Loucy (cell line): ENCODE data around the gene SELENOO.

Experiments used
- H2AFZ ChIP-seq: fragments of 200-600 bp; sonication (generic); 2 replicates; pipeline ENCODE4 v1.6.0; 2016; ENCODE audit warnings: antibody characterized with exemption, mild to moderate bottlenecking, low read length, moderate library complexity
- H3F3A ChIP-seq: fragments of 200-600 bp; 2 replicates; pipeline ENCODE4 v1.6.0; 2016; ENCODE audit warnings: antibody characterized with exemption, low read depth, mild to moderate bottlenecking
- H3K27me3 ChIP-seq: fragments of 200-600 bp; sonication (generic); 2 replicates; pipeline ENCODE4 v1.6.1; 2014; ENCODE audit warnings: low read length, mild to moderate bottlenecking; ENCODE audit not compliant: insufficient read depth, poor library complexity, severe bottlenecking
- H3K36me3 ChIP-seq: fragments of 200-600 bp; sonication (generic); 2 replicates; pipeline ENCODE4 v1.6.1; 2016; ENCODE audit warnings: low read length; ENCODE audit not compliant: insufficient read depth
- H3K4me1 ChIP-seq: fragments of 200-600 bp; sonication (generic); 2 replicates; pipeline ENCODE4 v1.5.1; 2014; ENCODE audit warnings: low read length, mild to moderate bottlenecking; ENCODE audit not compliant: insufficient read depth, poor library complexity, severe bottlenecking
- H3K4me2 ChIP-seq: fragments of 200-600 bp; sonication (generic); 2 replicates; pipeline ENCODE4 v1.6.0; 2014; ENCODE audit warnings: antibody characterized with exemption, low read length, low read depth, mild to moderate bottlenecking; ENCODE audit not compliant: poor library complexity, severe bottlenecking
- H3K4me3 ChIP-seq: fragments of 200-600 bp; sonication (generic); 2 replicates; pipeline ENCODE4 v1.5.1; 2014; ENCODE audit warnings: low read length, mild to moderate bottlenecking, mixed read lengths; ENCODE audit not compliant: poor library complexity, severe bottlenecking
- H3K79me2 ChIP-seq: fragments of 200-600 bp; sonication (generic); 2 replicates; pipeline ENCODE4 v1.6.1; 2014; ENCODE audit warnings: low read length; ENCODE audit not compliant: insufficient read depth
- H3K9ac ChIP-seq: fragments of 200-600 bp; sonication (generic); 2 replicates; pipeline ENCODE4 v1.6.0; 2014; ENCODE audit warnings: mild to moderate bottlenecking, low read depth, low read length, moderate library complexity; ENCODE audit not compliant: poor library complexity, severe bottlenecking
- H3K9me2 ChIP-seq: fragments of 200-600 bp; sonication (generic); replicated peaks from 2 replicates; pipeline ENCODE4 v1.6.1; 2016; ENCODE audit warnings: low read depth, low read length, mixed read lengths
- H3K9me3 ChIP-seq: fragments of 200-600 bp; sonication (generic); 2 replicates; pipeline ENCODE4 v1.6.1; 2014; ENCODE audit warnings: mild to moderate bottlenecking, antibody characterized with exemption, low read length, low read depth; ENCODE audit not compliant: insufficient read depth
- H4K20me1 ChIP-seq: fragments of 200-600 bp; sonication (generic); 2 replicates; pipeline ENCODE4 v1.6.0; 2014; ENCODE audit warnings: antibody characterized with exemption, low read length, mild to moderate bottlenecking; ENCODE audit not compliant: insufficient read depth, poor library complexity, severe bottlenecking
- EZH2phosphoT487 ChIP-seq: fragments of 200-600 bp; IDR thresholded peaks from 2 replicates; pipeline ENCODE4 v1.6.1; 2018; ENCODE audit warnings: antibody characterized with exemption, mild to moderate bottlenecking, moderate library complexity, borderline replicate concordance
- TF ChIP-seq, protein P1 (sequence below): fragments of 200-600 bp; sonication (generic); conservative IDR thresholded peaks from 2 replicates; pipeline ENCODE4 v1.5.1; 2014; ENCODE audit warnings: mild to moderate bottlenecking, antibody characterized with exemption, low read length

SELENOO gene

DNA sequence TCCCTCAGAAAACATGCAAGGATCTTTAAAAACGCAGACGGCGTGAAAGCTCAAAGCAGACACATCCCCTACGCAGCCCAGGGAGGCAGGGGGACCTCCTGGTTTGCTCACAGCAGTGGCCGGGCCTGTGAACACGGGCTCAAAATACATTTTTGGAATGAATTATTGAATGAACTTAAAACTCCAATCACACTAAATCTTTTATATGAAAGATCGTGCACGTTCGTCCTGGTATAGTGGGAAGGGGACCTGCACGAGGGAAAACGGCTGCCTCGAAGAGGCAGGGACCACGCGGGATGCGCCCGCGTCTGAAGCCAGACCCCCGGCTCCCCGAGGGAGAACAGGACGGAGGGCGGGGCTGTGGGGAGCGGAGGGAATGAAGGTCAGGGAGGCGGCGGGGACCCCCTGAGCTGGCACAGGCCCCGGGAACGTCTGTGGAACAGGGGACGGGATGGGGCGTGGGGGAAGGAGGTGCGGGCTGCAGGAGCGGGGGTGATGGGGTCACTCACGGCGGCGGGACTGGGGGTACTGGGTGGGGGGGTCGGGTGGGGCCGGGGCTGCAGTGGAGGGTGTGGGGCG lies 31.5 kb upstream of the SELENOO start:
- no peaks in the 10 kb centered on the region for H4K20me1 ChIP-seq
- no peaks in the 10 kb centered on the region for H3K9me2 ChIP-seq
- H3K79me2 ChIP-seq, result no peaks in the 10 kb centered on the region
- no peaks in the 10 kb centered on the region for H3K4me1 ChIP-seq
- no peaks in the 10 kb centered on the region for H3K27me3 ChIP-seq
- H3K36me3 ChIP-seq, result no peaks in the 10 kb centered on the region
- H3K4me3 ChIP-seq, result no peak overlapping the region
- no peak overlapping the region for H3K4me2 ChIP-seq
- no peaks in the 10 kb centered on the region for H3F3A ChIP-seq
- TF ChIP-seq, protein P1, sequence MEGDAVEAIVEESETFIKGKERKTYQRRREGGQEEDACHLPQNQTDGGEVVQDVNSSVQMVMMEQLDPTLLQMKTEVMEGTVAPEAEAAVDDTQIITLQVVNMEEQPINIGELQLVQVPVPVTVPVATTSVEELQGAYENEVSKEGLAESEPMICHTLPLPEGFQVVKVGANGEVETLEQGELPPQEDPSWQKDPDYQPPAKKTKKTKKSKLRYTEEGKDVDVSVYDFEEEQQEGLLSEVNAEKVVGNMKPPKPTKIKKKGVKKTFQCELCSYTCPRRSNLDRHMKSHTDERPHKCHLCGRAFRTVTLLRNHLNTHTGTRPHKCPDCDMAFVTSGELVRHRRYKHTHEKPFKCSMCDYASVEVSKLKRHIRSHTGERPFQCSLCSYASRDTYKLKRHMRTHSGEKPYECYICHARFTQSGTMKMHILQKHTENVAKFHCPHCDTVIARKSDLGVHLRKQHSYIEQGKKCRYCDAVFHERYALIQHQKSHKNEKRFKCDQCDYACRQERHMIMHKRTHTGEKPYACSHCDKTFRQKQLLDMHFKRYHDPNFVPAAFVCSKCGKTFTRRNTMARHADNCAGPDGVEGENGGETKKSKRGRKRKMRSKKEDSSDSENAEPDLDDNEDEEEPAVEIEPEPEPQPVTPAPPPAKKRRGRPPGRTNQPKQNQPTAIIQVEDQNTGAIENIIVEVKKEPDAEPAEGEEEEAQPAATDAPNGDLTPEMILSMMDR, result no peak
- TF ChIP-seq EZH2phosphoT487, result no peak
- no peak overlapping the region for H2AFZ ChIP-seq
- no peaks in the 10 kb centered on the region for H3K9me3 ChIP-seq
- no peak overlapping the region for H3K9ac ChIP-seq

DNA sequence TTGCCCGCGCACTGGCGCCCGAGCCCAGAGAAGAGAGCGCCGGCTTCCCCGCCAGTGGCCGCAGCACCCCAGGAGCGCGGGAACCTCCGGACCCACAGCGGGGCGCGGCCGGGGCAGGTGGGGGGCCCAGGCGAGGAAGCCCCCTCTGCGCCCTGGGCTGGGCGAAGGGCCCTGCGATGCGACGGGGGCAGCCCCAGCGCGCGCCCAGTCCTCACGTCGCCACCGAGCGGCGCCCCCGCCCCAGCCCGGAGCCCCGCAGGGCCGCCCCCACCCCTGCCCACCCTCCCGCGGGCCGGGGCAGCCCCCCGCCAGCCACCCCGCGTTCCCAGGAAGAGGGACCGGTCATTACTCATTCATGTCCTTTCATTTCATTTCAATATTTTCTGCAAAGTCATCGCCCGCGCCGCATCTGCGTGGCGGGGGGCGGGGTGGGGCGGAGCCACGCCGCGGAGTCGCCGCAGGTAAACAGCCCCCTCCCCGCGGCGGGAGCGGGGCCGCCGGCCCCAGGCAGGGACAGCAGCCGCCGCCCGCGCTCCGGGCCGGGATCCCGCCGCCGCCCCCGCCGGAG lies 31.0 kb upstream of the SELENOO start:
- H3K4me1 ChIP-seq, result no peaks in the 10 kb centered on the region
- H3K9me2 ChIP-seq, result no peaks in the 10 kb centered on the region
- H3K4me2 ChIP-seq, result no peak overlapping the region
- H3K9ac ChIP-seq, result no peak overlapping the region
- no peaks in the 10 kb centered on the region for H3K9me3 ChIP-seq
- no peak overlapping the region for H2AFZ ChIP-seq
- H3K79me2 ChIP-seq, result no peaks in the 10 kb centered on the region
- TF ChIP-seq, protein P1, result no peak
- TF ChIP-seq EZH2phosphoT487, result no peak
- no peak overlapping the region for H3K4me3 ChIP-seq
- no peaks in the 10 kb centered on the region for H3K27me3 ChIP-seq
- H4K20me1 ChIP-seq, result no peaks in the 10 kb centered on the region
- H3F3A ChIP-seq, result no peaks in the 10 kb centered on the region
- H3K36me3 ChIP-seq, result no peaks in the 10 kb centered on the region

DNA sequence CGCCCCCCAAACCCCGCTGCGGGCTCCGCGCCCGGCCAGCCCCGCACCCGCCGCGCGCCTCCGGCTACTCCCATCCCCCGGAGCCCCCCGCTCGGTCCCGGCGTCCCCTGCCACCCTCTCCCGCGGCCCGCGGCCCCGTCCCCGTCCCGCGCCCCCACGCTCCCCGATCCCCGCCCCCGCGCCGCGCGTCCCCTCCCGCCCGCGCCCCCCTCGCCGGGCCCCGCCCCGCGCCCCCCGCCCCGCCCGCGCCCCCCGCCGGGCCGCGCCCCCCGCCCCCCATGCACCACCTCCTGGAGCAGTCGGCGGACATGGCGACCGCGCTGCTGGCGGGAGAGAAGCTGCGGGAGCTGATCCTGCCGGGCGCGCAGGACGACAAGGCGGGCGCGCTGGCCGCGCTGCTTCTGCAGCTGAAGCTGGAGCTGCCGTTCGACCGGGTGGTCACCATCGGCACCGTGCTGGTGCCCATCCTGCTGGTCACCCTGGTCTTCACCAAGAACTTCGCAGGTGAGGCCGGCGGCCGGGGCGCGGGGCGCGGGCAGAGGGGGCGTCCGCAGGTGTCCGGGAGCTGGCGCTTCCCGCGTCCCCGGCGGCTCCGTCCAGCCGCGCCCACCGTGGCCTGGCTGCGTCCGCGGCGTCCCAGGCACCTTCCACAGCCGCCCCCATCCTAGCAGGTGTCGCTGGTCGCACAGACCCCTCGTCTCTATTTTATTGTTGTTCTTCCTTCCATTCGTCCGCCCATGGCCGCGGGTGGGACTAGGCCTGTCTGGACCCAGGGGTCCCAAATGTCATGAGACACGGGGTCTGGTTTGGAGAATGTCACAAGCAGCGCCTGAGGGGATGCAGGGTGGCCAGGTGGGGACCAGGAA lies 30.1 kb upstream of the SELENOO start, which contains the start of gene PANX2:
Gene PANX2 (plus strand): TSS at position 279 of the 866 bp plus-strand sequence. CDS start 0 bp downstream, at position 279.
- no peaks in the 10 kb centered on the region for H4K20me1 ChIP-seq
- no peak within 1 kb of the TSS for H3K4me2 ChIP-seq
- no peak within 1 kb of the TSS for H2AFZ ChIP-seq
- no peaks in the 10 kb centered on the region for H3K27me3 ChIP-seq
- no peak within 1 kb of the TSS for H3K9ac ChIP-seq
- no peaks in the 10 kb centered on the region for H3F3A ChIP-seq
- no peaks in the 10 kb centered on the region for H3K79me2 ChIP-seq
- H3K4me3 ChIP-seq, result no peak within 1 kb of the TSS
- no peaks in the 10 kb centered on the region for H3K9me3 ChIP-seq
- TF ChIP-seq, protein P1, result no peak
- TF ChIP-seq EZH2phosphoT487, result no peak
- H3K4me1 ChIP-seq, result no peaks in the 10 kb centered on the region
- H3K36me3 ChIP-seq, result no peaks in the 10 kb centered on the region
- no peaks in the 10 kb centered on the region for H3K9me2 ChIP-seq
